Nasal cavity respiratory epithelium epithelial cell of viscerocranial mucosa (primary cell): ENCODE results near the gene IGLL1. TPM values are rescaled to one million over a fixed set of nuclear protein-coding genes. Genes with fewer than 3 reads are reported as not detected.

Source experiments
- total RNA-seq: library from RNA; depleted of rRNA; stranded (reverse); fragments of >200 nt; gene quantifications from 2 replicates; pipeline ENCODE4 v1.2.3, GENCODE V29; 2014

The IGLL1 gene
- total RNA-seq, result not detected in 2 replicates

DNA sequence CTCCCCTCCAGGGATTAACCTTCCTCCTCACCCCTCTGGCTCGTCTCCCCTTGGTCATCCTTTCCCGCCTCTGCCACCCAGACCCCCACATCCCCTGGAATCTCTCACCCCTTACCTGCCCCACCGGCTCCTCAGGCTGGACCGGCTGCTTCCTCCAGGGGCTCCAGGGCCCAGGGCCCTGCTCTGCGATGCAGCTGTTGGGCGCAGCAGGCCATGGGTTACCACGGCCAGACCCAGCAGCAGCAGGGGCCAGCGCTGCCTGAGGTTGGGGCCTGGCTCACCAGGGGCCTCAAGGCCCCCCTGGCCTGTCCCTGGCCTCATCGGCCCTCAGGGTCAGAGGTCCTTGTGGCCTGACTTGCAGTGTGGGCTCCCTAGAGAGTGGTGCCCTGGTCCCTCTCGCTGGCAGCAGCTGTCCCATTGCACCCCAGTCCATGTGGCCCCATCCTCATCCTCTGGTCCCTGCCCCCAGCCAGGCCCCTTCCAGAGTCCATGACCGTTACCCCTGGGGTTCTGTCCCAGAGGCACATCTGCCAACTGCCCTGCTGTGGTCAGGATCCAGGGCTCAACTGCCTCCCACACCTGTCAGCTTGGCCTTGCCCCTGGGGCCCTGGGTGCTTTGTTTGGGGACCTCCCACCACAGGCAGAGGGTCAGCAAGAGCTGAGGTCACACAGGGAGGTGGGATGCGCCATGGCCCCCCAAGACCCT, at the start of gene IGLL1:
Gene IGLL1, minus strand, starts transcription at position 421 of the 706 bp plus-strand sequence. Its CDS starts 100 bp downstream, at position 321.

Other genes with a start within 250 kb of the IGLL1 start
- gene DRICH1, start 52.0 kb upstream of the IGLL1 start, total RNA-seq, result 0.43 TPM in 1 of 2 replicates, not detected in the other
- gene RGL4, start 110.7 kb upstream of the IGLL1 start, total RNA-seq, result not detected in 2 replicates
- gene ZNF70, start 170.8 kb upstream of the IGLL1 start, total RNA-seq, result 1.7 and 2.9 TPM in 2 replicates
- not detected in 2 replicates for gene VPREB3, start 174.1 kb upstream of the IGLL1 start, total RNA-seq
- not detected in 2 replicates for gene C22orf15, start 182.7 kb upstream of the IGLL1 start, total RNA-seq
- gene CHCHD10, start 187.7 kb upstream of the IGLL1 start, total RNA-seq, result 10.6 and 29.6 TPM in 2 replicates
- 0.34 and 0.93 TPM in 2 replicates for gene MMP11, start 192.6 kb upstream of the IGLL1 start, total RNA-seq
- gene SMARCB1, start 206.7 kb upstream of the IGLL1 start, total RNA-seq, result 30.4 and 39.5 TPM in 2 replicates